HepG2 (cell line): Measurements from ENCODE around the gene UBQLN4. TPM values are rescaled to one million over a fixed set of nuclear protein-coding genes. Genes with fewer than 3 reads are reported as not detected.

Experiments used
- ATAC-seq: fragments of 200-7000 bp; cut with Tn5 transposase; 3 replicates; pipeline ENCODE4 v1.9.1; 2020; ENCODE audit warnings: mild to moderate bottlenecking, moderate library complexity
- BruUV-seq: library from RNA; stranded (reverse); fragments of 400-500 nt; replicated peaks from 2 replicates; lab custom pipeline; 2021; lab: Mats Ljungman, UMichigan
- CTCF ChIA-PET: fragments of 300-600 bp; formaldehyde crosslinking; extraction: SDS; loops from one replicate; lab custom pipeline; 2021; ENCODE audit warnings: low total read pairs, inconsistent platforms, low intra/inter-chr PET ratio; lab: Yijun Ruan, JAX
- POLR2A ChIA-PET: fragments of 350-600 bp; sonication (Branson Sonifier 250); formaldehyde crosslinking; loops from one replicate; lab custom pipeline; 2020; ENCODE audit warnings: antibody characterized with exemption, inconsistent platforms; lab: Yijun Ruan, JAX
- DNase-seq: peaks from one replicate; pipeline ENCODE4 v3.0.0-alpha.2; 2015; ENCODE audit warnings: low spot score
- FAIRE-seq: peaks from 3 replicates; lab custom pipeline; 2011; peaks lifted over from hg19 to GRCh38; lab: Jason Lieb, UNC
- H2AFZ ChIP-seq: one replicate; pipeline ENCODE4 v1.6.1; 2011; ENCODE audit warnings: low read length, inconsistent platforms
- H3K27ac ChIP-seq: fragments of 300-600 bp; 3 replicates; pipeline ENCODE4 v1.8.0; 2011; ENCODE audit warnings: mixed run types, mild to moderate bottlenecking, mixed read lengths, low read length, inconsistent platforms; ENCODE audit not compliant: insufficient read depth; ENCODE audit errors: extremely low read length
- H3K27me3 ChIP-seq, 2 experiments: fragments of 200-600 bp in 1 of 2; 2 replicates in 1 of 2; 3 replicates in 1 of 2; pipeline versions ENCODE4 v1.6.0 to v1.8.0; 2011; ENCODE audit warnings: low read length in 2 of 2, mild to moderate bottlenecking in 2 of 2, moderate library complexity in 2 of 2, inconsistent platforms in 1 of 2; ENCODE audit not compliant: insufficient read depth in 2 of 2, control insufficient read depth in 1 of 2
- H3K36me3 ChIP-seq, 2 experiments: fragments of 200-600 bp in 1 of 2; replicated peaks in 1 of 2; 2 replicates in 1 of 2; 3 replicates in 1 of 2; pipeline versions ENCODE4 v1.5.1 to v1.8.0; 2011; ENCODE audit warnings: low read length in 2 of 2, inconsistent platforms in 1 of 2; ENCODE audit not compliant: insufficient read depth in 2 of 2, control insufficient read depth in 1 of 2
- H3K4me1 ChIP-seq: 2 replicates; pipeline ENCODE4 v1.5.1; 2012; ENCODE audit warnings: low read length, inconsistent platforms; ENCODE audit not compliant: insufficient read depth
- H3K4me2 ChIP-seq: 2 replicates; pipeline ENCODE4 v1.6.0; 2011; ENCODE audit warnings: low read depth, low read length, inconsistent platforms
- H3K4me3 ChIP-seq, 3 experiments: fragments of 200-600 bp in 1 of 3; sonication (generic), shearing (Covaris generic) in 1 of 3; replicated peaks in 1 of 3; 2 replicates each; pipeline ENCODE4 v1.5.1; 2011 to 2016; ENCODE audit warnings: low read length in 3 of 3, inconsistent platforms in 2 of 3, low read depth in 2 of 3, mild to moderate bottlenecking in 2 of 3, control low read depth in 1 of 3, mixed read lengths in 1 of 3; ENCODE audit not compliant: insufficient read depth in 1 of 3
- H3K79me2 ChIP-seq: one replicate; pipeline ENCODE4 v1.6.1; 2011; ENCODE audit warnings: low read length, inconsistent platforms; ENCODE audit not compliant: insufficient read depth
- H3K9ac ChIP-seq: 2 replicates; pipeline ENCODE4 v1.6.0; 2011; ENCODE audit warnings: mild to moderate bottlenecking, low read depth, low read length, inconsistent platforms; ENCODE audit not compliant: insufficient read depth
- H3K9me3 ChIP-seq: 2 replicates; pipeline ENCODE4 v1.5.1; 2012; ENCODE audit warnings: mild to moderate bottlenecking, low read length
- H4K20me1 ChIP-seq: 2 replicates; pipeline ENCODE4 v1.6.0; 2011; ENCODE audit warnings: inconsistent platforms, mild to moderate bottlenecking, low read length, moderate library complexity; ENCODE audit not compliant: insufficient read depth
- MTA3 ChIP-seq: sonication (generic); formaldehyde crosslinking; IDR thresholded peaks from 2 replicates; pipeline ENCODE4 v1.4.0; 2020; ENCODE audit warnings: missing genetic modification reagents
- NFE2L2 ChIP-seq: fragments of 150-350 bp; IDR thresholded peaks from 2 replicates; pipeline ENCODE4 v1.6.1; 2014; ENCODE audit warnings: low read length
- PHF5A ChIP-seq: IDR thresholded peaks from one replicate; pipeline ENCODE4 v1.6.1; 2018; ENCODE audit warnings: low read depth, missing genetic modification reagents; ENCODE audit not compliant: unreplicated experiment
- POLR2G ChIP-seq: fragments of 200-400 bp; formaldehyde crosslinking; IDR thresholded peaks from 2 replicates; pipeline ENCODE4 v1.6.1; 2018; ENCODE audit warnings: mild to moderate bottlenecking, low read depth, low read length, moderate library complexity
- RFXAP ChIP-seq: sonication (generic); formaldehyde crosslinking; IDR thresholded peaks from 2 replicates; pipeline ENCODE4 v1.4.0; 2020; ENCODE audit warnings: missing genetic modification reagents, borderline replicate concordance
- RORA ChIP-seq: sonication (generic); formaldehyde crosslinking; IDR thresholded peaks from 2 replicates; pipeline ENCODE4 v1.5.0; 2020; ENCODE audit warnings: mild to moderate bottlenecking, missing genetic modification reagents, moderate library complexity
- ZFP62 ChIP-seq: sonication (generic); formaldehyde crosslinking; IDR thresholded peaks from 2 replicates; pipeline ENCODE4 v1.4.0; 2020; ENCODE audit warnings: missing genetic modification reagents
- ZMAT5 ChIP-seq: sonication (generic); formaldehyde crosslinking; IDR thresholded peaks from 2 replicates; pipeline ENCODE4 v1.5.0; 2020; ENCODE audit warnings: mild to moderate bottlenecking, low read depth, missing genetic modification reagents, borderline replicate concordance
- ZNF142 ChIP-seq: sonication (generic); formaldehyde crosslinking; IDR thresholded peaks from 2 replicates; pipeline ENCODE4 v1.4.0; 2020; ENCODE audit warnings: missing genetic modification reagents
- ZNF776 ChIP-seq: sonication (generic); formaldehyde crosslinking; IDR thresholded peaks from 2 replicates; pipeline ENCODE4 v1.4.0; 2020; ENCODE audit warnings: mild to moderate bottlenecking, missing genetic modification reagents
- WGBS: methylation state at CpG from one replicate; pipeline ENCODE4 v1.1.6; 2017; ENCODE audit warnings: low lambda C conversion rate; 5-methylcytosine and 5-hydroxymethylcytosine counted together
- in situ Hi-C: cut with HindIII; loops from 2 replicates; pipeline ENCODE4 v1.10.0; 2017; ENCODE audit warnings: low pct_unique_long_range_greater_than_20kb; ENCODE audit not compliant: extremely low pct_ligation_motif_present
- intact Hi-C: fragments of 100-400 bp; cut with micrococcal nuclease; formaldehyde crosslinking; loops from one replicate; pipeline ENCODE4 v1.10.0; 2022; ENCODE audit not compliant: unreplicated experiment
- polyA plus RNA-seq, 8 experiments: library from polyadenylated mRNA; depleted of rRNA in 3 of 8; stranded (reverse) in 7 of 8; unstranded in 1 of 8; fragments of >200 nt; fragmentation: Illumina TruSeq in 4 of 8; extraction: Trizol in 4 of 8; gene quantifications; 2 replicates each; pipeline versions ENCODE4 v1.2.1 to v1.2.3, GENCODE V29; 2011 to 2016; ENCODE audit warnings: low read depth in 4 of 8, missing spikeins in 1 of 8, mixed read lengths in 1 of 8; ENCODE audit not compliant: insufficient read depth in 1 of 8
- total RNA-seq, 5 experiments: library from RNA; depleted of rRNA; stranded (reverse); fragments of >200 nt; fragmentation: Illumina TruSeq; extraction: Trizol; gene quantifications; 2 replicates each; pipeline ENCODE4 v1.2.3, GENCODE V29; 2016; ENCODE audit warnings: low read depth in 1 of 5

The UBQLN4 gene
- total and polyA plus RNA-seq, 2 of the 13 experiments (the other 11 are each of a cell fraction or from before 2014, with no cell fraction given): 31.5 to 39.8 TPM

- Histone ChIP-seq H3K4me3 (no peak overlapping the region), H3K4me1 (peaks cover 36% of the 10 kb centered on the region), H2AFZ (no peak overlapping the region), H3K27me3 (no peaks in the 10 kb centered on the region), H3K27ac (no peak overlapping the region), H3K9me3 (no peaks in the 10 kb centered on the region), H3K9ac (no peak overlapping the region), H3K4me2 (no peak overlapping the region), H3K79me2 (no peaks in the 10 kb centered on the region), H3K36me3 (peaks cover 5 to 14% of the 10 kb centered on the region in 2 experiments; a peak in 4 of 5 replicates), H4K20me1 (no peaks in the 10 kb centered on the region)
- FAIRE-seq: no peak
- in situ Hi-C loops (no loop called here), intact Hi-C loops (no loop called here)
- no TSS peak for BruUV-seq
- no peak for TF ChIP-seq ZFP62
- TF ChIP-seq PHF5A (CRISPR knock-in tag): no peak
- TF ChIP-seq RFXAP: no peak
- 0 out of 2 replicates have a peak, but pooled peaks have one; percentile 10 for TF ChIP-seq POLR2G
- POLR2A ChIA-PET: interaction anchor here (0.9 to 1.4 kb wide), 2 partner anchors 9 to 133 kb away, joined by 3 to 6 read pairs; partner anchors contain the start of gene MEX3A
- no peak for ATAC-seq
- no peak for DNase-seq
- CTCF ChIA-PET: no interaction called here
- WGBS: no CpG with 5 or more reads among the region's 1 CpG
These were observed 19.6 kb upstream of the UBQLN4 start for GRCh38 chr1:156073110-156073687.

GRCh38 chr1:156072251-156072650, 18.7 kb upstream of the UBQLN4 start:
- no peak overlapping the region for H3K4me2 ChIP-seq
- H3K9ac ChIP-seq: no peak overlapping the region
- H3K9me3 ChIP-seq: no peaks in the 10 kb centered on the region
- H4K20me1 ChIP-seq: no peaks in the 10 kb centered on the region
- H3K27ac ChIP-seq: no peak overlapping the region
- no peak overlapping the region for H2AFZ ChIP-seq
- intact Hi-C loops: no loop called here
- CTCF ChIA-PET: no interaction called here
- POLR2A ChIA-PET: no interaction called here
- no peaks in the 10 kb centered on the region for H3K27me3 ChIP-seq
- in situ Hi-C loops: no loop called here
- 74% methylated on average over 6 of the region's 6 CpGs for WGBS
- FAIRE-seq: no peak
- no peak overlapping the region for H3K4me3 ChIP-seq
- H3K36me3 ChIP-seq: peaks cover 4 to 10% of the 10 kb centered on the region in 2 experiments; a peak in 4 of 5 replicates
- H3K4me1 ChIP-seq: peaks cover 40% of the 10 kb centered on the region
- no TSS peak for BruUV-seq
- DNase-seq: no peak
- ATAC-seq: no peak
- no peaks in the 10 kb centered on the region for H3K79me2 ChIP-seq
- TF ChIP-seq ZNF142 (CRISPR knock-in tag): no peak
- no peak for TF ChIP-seq NFE2L2
- TF ChIP-seq ZNF776 (CRISPR knock-in tag): no peak
- no peak for TF ChIP-seq ZMAT5
- TF ChIP-seq MTA3: no peak
- no peak for TF ChIP-seq RORA (CRISPR knock-in tag)
